ENCODE data around the gene CHSY1.

The CHSY1 gene

GRCh38 chr15:101210058-101210457 lies 41.8 kb downstream of the CHSY1 start:
- DNase-seq, result no peak

GRCh38 chr15:101209285-101209845 lies 42.5 kb downstream of the CHSY1 start:
- no peak for DNase-seq

GRCh38 chr15:101207867-101208288 lies 44.0 kb downstream of the CHSY1 start:
- DNase-seq, result peak; percentile 33

- DNase-seq, result peak; percentile 66
These were observed 45.7 kb downstream of the CHSY1 start for GRCh38 chr15:101206176-101206591.

GRCh38 chr15:101204739-101205535 lies 46.9 kb downstream of the CHSY1 start:
- DNase-seq, result peak; percentile 23

- DNase-seq, result no peak
These were observed 48.1 kb downstream of the CHSY1 start for GRCh38 chr15:101203607-101204189.

- DNase-seq, result no peak
These were observed 48.7 kb downstream of the CHSY1 start for GRCh38 chr15:101203029-101203573.

GRCh38 chr15:101201411-101202174 lies 50.3 kb downstream of the CHSY1 start:
- DNase-seq, result peak; percentile 99

GRCh38 chr15:101200181-101200580 lies 51.7 kb downstream of the CHSY1 start:
- no peak for DNase-seq

GRCh38 chr15:101198800-101199199 lies 53.0 kb downstream of the CHSY1 start:
- DNase-seq, result peak; percentile 61

- DNase-seq, result no peak
These were observed 53.7 kb downstream of the CHSY1 start for GRCh38 chr15:101198031-101198575.

- DNase-seq, result no peak
These were observed 57.2 kb downstream of the CHSY1 start for GRCh38 chr15:101194546-101195125.

- no peak for DNase-seq
These were observed 57.9 kb downstream of the CHSY1 start for GRCh38 chr15:101193806-101194545.

GRCh38 chr15:101193120-101193644 lies 58.7 kb downstream of the CHSY1 start:
- DNase-seq, result peak; percentile 73

- DNase-seq, result no peak
These were observed 59.8 kb downstream of the CHSY1 start for GRCh38 chr15:101192081-101192480.

- DNase-seq, result peak; percentile 35
These were observed 60.6 kb downstream of the CHSY1 start for GRCh38 chr15:101191242-101191641.

- DNase-seq, result no peak
These were observed 61.7 kb downstream of the CHSY1 start for GRCh38 chr15:101190092-101190595.

GRCh38 chr15:101189409-101190091 lies 62.3 kb downstream of the CHSY1 start:
- no peak for DNase-seq

GRCh38 chr15:101188637-101189408 lies 63.0 kb downstream of the CHSY1 start:
- DNase-seq, result peak; percentile 87

Data from EL (cell line).